HG03571 (cell line): ENCODE data around the gene ARL14EP.
A peak's percentile ranks its signal among the peaks of the same experiment; 100 is the strongest.

ENCODE experiments used
- ATAC-seq: cut with Tn5 transposase; IDR thresholded peaks from one replicate; pipeline ENCODE4 v1.9.1; 2021; ENCODE audit not compliant: unreplicated experiment

Gene ARL14EP

DNA sequence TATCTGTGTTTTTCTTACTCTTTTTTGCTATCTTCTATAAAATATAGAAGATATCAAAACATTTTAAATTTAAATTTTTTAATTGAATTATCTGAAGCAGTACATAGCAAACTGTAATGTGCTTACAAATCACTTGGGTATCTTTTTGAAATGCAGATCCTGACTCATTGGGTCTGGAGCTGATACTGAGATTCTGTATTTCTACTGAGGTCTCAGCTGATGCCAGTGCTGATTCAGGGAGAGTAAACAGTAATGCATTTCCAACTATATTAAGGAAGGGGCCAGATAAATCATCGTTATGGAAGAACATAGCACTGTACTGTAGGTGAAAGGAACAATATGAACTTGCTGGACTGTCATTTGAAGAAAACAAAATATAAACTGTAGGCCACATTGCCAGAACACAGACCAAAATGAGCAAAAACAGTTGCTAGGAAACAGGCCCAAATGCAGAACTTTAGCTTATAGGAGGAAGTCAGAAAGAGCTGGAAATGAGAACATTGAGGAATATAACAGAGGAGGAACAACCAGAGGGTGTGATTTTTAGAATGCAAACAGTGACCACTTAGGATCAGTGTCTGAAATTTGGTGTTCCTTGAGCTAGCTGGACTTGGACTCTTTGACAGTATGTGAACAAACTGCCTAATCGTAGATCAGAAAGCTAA lies 3.3 kb downstream of the ARL14EP start:
- no peak for ATAC-seq

DNA sequence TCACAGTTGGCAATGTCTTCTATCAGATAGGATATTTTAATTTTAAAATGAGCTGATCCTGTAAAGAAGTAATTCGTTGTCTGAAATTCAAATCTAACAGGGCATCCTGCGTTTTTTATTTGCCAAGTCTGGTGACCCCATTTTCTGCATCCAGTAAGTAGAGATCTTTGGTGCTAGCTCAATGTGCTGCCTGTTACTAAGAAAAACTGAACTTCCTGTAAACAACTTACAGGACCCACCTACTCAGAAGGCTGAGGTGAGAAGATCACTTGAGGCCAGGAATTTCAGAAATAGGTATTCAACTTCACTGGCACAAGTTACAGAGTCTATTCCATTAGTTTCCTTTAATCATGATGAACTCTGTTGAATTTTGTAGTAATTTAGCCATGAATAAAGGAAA lies 4.0 kb downstream of the ARL14EP start:
- no peak for ATAC-seq

DNA sequence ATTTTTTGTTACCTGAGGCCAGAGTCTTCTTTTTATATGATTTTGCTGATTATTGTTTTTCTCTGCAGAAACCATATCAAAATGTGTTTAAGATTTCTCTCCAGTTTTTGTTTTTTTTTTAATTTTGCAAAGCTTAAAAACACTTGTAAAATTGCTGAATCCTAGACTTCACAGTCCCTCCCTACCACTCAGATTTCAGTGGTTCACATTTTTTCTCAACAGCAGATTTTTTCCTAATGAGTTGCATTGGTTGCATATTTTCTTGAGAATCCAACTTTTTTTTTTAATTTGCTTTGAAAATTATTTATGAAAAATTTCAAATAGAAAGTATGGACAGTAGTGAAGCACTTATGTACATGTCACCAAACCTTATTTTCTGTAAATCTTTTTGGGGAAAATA lies 5.8 kb downstream of the ARL14EP start:
- ATAC-seq = no peak

DNA sequence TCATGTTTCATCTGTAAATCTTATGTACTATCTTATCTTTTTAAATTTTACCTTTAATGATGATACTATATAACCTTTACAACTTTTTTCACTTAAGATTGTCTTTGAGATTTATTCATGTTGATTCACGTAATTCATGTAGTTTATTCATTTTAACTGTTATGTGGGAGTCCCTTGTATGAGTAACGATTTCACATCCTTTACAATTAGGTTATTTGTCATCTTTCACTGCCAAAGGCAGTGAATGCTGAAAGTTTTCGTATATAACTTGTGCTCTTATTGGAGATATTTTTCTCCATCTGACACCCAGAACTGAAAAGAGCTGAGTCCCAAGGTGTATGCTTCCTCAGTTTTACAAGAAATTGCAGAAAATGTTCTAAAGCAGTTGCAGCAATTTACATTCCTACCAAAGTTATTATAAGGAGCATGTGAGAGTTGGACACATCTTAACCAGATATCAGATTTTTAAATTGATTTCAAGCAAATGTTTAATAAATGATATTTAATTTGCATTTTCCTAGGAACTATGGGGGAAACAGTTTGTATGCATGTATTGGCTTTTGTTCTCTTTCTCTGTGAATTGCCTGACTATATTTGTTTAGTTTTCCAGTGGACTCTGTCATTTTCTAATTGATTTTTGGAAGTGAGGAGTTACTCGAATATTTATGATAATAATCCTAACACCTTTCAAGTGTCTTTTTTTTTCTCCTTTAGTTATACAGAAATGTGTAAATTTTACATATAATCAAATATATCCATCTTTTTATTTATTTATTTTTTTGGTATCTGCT lies 6.4 kb downstream of the ARL14EP start:
- no peak for ATAC-seq

DNA sequence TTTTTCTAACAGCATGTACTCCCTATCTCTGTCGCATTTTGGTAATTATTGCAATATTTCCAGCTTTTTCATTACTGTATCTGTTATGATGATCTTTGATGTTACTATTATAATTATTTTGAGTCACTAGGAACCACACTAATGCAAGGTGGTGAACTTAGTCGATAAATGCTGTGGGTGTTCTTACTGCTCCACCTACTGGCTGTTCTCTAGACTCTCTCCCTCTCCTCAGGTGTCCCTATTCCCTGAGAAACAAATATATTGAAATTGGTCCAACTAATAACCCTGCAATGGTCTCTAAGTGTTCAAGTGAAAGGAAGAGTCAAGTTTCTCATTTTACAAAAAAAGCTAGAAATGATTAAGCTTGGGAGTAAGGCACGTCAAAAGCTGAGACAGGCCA lies 10.5 kb downstream of the ARL14EP start:
- peak; percentile 56 for ATAC-seq

DNA sequence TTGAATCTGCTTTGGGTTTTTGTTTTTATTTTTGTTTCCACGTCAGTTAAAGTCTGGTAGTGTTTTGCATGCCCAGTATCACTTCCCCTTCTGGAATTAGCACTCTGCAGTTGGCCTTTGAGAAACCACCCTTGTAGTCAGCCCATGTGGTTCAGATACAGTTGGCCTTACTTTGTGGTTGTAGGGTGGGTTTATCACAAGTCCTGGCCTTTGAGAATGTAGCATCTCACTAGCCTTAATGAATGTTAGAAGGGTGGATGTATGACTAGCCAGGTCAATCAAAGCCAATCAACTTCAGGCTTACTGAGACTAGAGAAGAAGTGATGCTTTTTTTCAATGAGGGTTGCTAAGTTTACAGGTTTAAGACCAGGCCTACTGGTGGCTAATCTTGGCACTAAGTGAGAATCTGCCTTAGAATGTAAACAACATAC lies 19.8 kb downstream of the ARL14EP start:
- ATAC-seq = peak; percentile 97

DNA sequence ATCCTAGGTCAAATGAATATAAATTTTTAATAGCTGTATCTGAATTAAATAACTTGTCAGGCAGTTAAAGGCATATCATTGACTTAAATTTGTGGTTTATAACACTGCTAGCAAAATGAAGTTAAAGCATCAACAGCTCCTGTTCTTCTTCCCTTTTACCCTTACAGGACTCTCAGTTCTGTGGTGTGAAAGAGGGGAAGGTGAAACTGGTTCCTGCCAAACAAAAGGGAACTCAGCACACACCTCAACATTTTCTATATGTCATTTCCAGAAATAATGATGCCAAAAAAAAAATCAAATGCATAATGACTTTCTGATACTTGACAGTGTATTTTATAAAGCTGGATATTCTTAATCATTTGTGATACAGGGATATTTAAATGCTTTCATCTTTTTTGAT lies 21.2 kb downstream of the ARL14EP start:
- ATAC-seq = no peak

DNA sequence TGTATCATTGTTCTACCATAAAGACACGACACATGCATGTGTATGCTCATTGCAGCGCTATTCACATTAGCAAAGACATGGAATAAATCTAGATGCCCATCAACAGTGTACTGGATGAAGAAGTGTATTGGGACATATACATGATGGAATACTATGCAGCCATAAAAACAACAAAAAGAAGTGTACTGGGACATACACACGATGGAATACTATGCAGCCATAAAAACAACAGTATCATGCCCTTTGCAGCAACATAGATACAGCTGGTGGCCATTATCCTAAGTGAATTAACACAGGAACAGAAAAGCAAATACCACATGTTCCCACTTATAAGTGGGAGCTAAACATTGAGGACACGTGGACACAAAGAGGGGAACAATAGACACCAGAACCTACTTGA lies 22.7 kb downstream of the ARL14EP start:
- no peak for ATAC-seq

DNA sequence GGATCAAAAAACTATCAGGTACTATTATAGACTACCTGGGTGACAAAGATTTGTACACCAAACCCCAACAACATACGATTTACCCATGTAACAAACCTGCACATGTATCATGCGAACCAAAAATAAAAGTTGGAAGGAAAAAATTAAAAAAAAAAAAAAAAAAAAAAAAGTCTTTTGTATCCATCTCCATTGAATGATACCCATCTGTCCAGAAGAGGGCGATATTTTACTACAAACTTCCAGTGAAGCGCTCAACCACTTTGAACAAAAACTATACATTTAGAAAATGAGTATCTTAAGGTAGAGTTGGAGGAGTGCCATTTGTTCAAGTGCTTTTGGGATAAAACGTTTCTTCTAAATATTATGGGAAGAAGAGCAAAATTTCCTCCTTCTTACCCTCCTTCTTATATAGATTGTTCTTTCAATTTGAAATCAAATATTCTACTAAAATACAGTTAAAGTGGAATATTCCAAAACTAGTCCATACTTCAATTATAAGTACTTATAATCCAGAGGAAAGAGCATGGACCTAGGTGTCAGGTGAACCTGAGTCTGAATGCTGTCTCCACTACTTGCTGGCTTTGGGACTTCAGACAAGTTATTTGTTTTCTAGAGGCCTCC lies 23.3 kb downstream of the ARL14EP start:
- ATAC-seq = no peak

DNA sequence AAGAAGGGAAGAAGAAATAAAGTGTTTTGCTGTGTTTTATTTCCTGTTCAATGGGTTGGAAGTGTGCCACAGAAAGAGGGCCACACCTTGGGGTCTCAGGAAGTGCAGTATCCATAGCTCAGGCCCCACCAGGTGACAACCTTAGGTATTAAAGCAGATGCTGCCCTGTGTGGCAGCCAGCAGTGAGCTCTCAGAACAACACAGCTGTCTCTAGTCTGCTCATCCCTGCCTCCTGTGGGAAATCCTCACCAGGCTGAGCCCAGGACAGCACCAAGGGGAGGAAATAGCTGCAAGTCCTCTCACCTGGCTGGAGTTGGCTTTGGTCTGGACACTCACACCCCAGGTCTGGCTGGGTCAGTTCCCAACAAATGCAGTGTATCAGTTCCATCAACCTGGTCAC lies 25.1 kb downstream of the ARL14EP start:
- no peak for ATAC-seq

DNA sequence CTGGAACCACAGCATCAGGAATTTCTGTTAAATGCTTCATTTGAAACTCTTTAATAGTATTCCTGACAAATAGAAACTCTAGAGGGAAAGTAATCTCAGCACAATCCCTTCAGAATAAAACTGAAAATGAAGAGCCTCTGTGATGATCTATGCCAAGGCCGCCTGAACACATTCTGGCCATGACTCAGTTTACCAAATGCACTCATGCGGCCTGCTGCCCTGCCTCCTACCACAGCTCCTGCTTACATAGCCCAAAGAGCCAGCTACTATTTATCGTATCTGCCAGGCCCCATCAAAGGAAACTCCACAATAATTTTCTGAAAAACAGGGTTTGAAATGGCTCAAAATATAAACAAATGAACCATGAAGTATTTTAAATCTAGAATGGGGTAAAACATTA lies 27.0 kb downstream of the ARL14EP start:
- ATAC-seq = no peak

DNA sequence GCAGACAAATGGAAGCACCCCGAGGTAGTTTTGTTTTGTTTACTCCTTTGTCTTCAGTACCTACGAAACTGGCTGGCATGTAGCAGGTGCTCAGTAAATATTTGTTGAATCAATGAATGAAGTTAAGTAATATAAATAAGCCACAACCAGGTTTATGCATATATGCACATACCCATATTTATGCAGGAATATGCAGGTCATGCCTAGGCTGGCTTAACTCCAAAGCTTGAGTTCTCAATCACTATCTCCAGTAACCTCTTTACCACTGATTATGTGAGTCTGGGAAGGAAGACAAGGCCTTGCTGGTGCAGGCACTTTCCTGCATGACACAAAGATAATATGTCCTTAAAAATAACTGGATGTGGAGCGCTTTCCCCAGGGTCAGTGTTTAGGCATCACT lies 27.5 kb downstream of the ARL14EP start:
- no peak for ATAC-seq

DNA sequence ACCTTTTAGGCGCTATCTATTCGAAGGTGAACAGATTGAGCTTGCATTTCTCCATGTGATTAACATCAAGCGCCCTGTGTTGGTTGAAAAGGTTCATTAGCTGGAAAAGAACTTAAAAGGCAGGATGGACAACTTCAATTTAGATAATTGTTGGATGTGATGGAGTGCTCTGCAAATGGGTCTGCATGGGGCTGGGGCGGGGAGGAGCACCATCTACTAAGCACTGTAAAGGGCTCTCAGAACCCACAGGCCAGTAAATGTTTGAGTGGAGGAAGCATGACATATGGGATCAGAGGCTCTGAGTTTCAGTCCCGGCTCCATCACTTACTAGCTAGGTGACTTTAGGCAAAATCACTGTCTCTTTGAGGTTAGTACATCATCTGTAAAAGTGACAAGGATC lies 28.2 kb downstream of the ARL14EP start:
- ATAC-seq = no peak

DNA sequence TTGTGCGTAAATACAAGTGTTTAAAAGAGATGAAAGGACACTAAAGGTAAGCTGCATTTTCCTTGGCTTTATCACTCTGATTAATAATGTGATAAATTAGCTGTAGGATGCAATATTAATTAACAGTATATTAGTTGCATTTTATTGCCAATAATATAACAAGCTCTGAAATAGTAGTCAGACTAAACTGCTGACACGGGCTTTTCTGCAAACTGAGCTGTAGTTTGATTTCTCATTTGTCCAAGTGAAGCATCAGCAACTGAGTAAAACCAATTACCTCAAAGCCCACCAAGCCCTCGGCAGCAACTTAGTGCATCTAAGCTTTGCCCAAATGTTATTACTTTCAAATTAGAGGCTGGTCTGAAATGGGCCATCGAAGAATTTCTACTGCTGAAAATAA lies 33.5 kb downstream of the ARL14EP start:
- ATAC-seq = no peak

DNA sequence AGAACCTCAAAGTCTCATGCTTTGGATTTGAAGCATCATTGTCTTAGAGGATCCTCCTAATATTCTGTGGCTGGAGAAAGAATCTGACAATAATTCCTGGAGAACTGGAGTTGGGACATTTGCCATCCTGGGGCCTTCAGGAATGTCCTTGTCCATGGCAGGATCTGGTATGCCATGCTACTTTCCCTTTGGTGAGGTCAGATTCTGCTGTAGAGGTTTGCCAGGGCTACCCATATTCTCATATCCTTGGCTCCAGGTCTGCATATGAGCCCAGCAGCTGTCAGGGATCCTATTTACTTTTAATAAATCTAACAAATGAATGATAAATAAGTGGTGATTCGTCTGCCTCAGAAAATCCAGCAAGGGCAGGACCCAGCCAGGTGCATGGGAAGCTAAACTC lies 35.0 kb downstream of the ARL14EP start:
- ATAC-seq = no peak

DNA sequence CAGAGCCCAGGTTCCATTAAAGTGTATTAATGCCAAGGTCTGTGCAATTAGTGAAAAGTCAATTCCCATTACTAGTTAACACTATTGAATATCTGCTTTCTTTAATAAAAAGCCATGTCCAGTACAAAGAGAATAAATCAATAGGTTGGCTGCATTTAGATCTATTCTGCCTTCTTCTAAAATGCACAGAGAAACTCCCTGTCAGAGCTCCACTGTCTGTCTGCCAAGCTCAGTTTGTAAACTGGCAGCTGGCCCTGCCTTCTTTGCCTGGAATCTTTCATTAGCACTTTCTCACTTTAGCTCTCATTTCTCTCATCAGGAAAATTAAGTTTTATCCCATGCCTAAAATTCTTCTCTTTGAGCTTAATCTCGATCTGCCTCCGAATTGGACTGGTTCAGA lies 35.6 kb downstream of the ARL14EP start:
- ATAC-seq = no peak

DNA sequence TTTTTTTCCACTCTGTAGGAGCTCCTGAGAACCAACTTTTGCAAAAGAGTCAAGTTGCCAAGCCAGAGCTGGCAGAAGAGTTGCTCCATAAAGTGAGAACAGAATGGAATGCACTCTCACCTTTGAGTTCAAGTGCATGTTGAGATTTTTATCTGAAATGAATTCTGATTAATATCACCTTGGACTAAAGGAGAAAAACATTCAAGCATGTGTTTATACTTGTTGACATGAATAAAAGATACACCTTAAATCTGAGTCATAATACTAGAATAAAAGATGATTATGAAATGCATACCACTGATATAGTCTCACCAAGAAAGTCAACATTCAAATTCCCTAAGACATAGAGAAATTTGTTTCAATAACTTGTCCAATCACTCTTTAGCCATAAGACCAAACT lies 37.8 kb downstream of the ARL14EP start:
- ATAC-seq = no peak

DNA sequence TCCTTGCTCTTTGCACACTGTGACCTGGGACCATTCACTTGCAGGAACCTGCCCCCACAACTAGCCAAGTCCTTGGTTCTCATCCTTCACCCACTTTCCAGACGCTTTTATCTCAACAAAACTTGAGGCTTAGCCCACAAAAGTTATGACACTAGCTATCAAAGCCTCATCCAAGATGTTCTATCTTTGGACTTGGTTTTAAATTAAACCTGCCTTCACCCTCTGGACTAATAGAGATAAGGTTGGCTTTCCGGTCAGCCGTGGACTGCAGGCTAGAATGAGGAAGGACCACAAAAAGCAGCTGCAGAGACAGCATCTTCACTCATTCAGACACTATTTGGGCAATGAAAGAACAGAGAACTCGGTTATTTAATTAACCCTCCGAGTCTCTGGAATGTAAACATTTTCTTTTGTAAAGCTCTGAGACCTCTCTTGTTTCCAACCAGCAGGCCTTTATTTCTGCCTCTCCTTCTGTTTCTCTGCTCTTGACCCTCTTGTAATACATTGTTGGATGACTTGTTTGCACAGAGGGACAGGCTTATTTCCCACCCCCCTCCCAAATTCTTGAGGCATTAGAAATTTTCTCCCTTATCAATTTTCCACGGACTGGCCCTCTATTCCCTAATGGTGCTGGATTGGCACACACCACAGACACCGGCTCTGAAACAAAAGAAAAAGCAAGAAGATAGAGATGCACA lies 41.4 kb downstream of the ARL14EP start:
- ATAC-seq = no peak

DNA sequence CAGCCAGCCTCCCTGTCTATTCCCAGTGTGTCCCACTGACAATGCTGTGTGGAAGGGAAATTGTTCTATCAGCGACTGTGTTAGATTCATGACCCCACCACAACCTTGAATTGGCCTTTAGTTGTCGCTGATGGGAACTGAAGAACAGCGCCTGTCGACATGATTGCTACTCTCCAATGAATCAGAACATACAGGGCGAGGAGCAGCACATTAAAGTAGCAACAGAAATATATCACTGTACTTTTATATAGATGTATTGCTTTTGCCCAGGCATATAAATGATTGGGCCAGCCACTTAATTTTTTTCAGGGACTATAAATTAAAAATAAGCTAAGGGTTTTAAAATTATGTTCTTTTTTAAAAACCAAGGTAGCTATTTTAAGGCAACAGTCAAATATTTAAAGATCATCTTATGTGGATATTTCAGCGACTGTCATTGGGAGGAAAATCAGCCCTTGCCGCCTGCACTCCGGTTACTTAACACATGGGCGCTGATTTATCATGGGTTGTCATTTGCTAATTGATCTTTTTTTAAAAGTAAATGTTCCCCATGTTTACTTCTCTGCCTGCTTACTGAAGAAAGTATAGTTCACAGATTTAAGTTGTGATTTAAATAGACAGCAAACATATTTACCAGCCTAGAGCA lies 42.1 kb downstream of the ARL14EP start:
- no peak for ATAC-seq

DNA sequence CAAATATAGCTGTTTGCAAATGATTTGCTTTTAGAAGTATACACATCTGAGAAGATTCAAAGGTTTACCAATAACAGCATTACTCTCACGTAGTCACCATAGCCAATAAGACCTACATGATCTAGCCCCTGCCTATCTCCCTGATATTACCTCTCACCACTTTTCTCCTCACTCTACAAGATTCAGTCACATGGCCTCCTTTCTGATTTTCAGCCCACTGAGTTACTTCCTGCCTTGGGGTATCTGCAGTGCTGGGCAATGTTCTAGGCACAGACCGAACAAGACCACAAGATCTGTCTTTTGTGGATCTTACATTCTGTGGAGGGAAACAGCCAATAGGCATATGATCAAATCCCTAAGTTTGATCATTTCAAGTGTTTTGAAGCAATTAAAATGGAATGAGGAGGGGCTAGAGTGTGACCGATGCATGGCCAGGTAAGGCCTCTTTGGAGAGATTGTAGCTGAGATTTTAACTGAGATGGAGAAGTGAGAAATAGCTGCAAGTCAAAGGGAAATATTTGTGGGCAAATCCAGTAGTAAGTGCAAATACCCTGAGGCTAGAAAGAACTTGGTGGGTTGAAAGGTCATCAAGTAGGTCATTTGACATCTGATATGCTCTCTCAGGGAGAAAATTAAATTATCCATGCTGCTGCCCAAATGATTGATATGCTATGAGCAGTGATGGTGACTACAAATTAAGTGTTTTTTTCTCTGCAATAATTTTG lies 43.1 kb downstream of the ARL14EP start:
- no peak for ATAC-seq

DNA sequence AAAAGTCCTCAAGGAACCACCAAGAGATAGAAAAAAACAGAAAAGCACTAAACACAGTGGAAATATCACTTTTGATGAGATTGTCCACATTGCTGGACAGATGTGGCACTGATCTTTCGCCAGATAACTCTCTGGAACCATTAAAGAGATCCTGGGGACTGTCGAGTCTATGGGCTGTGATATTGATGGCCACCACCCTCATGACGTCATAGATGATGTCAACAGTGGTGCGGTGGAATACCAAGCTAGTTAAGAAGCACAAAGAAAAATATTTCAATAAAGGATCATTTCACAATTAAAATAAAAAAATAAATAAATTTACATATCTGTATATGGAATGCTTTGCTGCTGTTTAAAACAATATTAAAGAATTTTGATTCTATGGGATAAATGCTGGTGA lies 45.5 kb downstream of the ARL14EP start:
- no peak for ATAC-seq
